Measurements from ENCODE around the gene PDCD1LG2. TPM values are rescaled to one million over a fixed set of nuclear protein-coding genes. Genes with fewer than 3 reads are reported as not detected.

Gene PDCD1LG2
- total and polyA plus RNA-seq, 5 donors from 2014 or later, result 0.85 to 2.5 (median 1.0) TPM; not detected in 1

DNA sequence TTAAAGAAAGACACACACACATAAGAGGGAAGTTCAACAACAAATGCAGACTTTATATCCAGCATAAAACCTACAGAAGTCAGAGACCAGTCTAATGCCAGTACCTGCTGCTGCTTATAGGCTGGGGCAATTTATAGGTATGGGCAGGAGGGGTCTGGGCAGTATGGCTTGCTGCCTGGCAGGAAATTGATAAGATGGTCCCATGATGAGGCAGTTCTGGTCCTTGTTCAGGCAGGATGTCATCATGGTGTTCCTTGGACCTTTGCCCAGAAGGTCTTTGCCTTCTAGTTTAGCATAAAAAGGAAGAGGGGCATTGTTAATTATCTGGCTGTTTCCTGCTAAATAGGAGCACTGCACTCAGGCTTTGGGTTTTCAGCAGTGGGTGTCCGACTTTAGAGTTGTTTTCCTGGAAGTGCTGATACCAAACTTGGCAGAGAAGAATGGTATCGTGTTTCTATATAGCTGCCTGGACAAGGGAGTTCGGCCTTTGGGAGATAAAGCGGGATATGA, 10.4 kb upstream of the PDCD1LG2 start:
- Histone ChIP-seq H3K36me3 (ENCODE audit: control insufficient read depth, insufficient read depth, low read length) (no peaks in the 10 kb centered on the region), H3K9me3 (ENCODE audit: control insufficient read depth in 2 of 2, low read length in 2 of 2) (no peaks in the 10 kb centered on the region), H3K4me1 (ENCODE audit: control insufficient read depth, insufficient read depth, low read length, poor library complexity, severe bottlenecking) (no peaks in the 10 kb centered on the region), H3K4me3 (ENCODE audit: low read depth, low read length) (no peak overlapping the region), H3K27me3 (ENCODE audit: control insufficient read depth, insufficient read depth, low read length) (no peaks in the 10 kb centered on the region), H3K27ac (ENCODE audit: insufficient read depth, low read length, poor library complexity, severe bottlenecking) (no peak overlapping the region)
- Mint-ChIP-seq H3K27ac (no peak overlapping the region), H3K4me3 (no peak overlapping the region), H3K9me3 (peaks cover 0 to 13% (median 3%) of the 10 kb centered on the region in 7 donors), H3K4me1 (peaks cover 0 to 13% (median 3%) of the 10 kb centered on the region in 4 donors), H3K27me3 (peaks cover 8% of the 10 kb centered on the region), H3K36me3 (no peaks in the 10 kb centered on the region)
- ATAC-seq (ENCODE audit: low read depth in 2 of 2) (no peak), DNase-seq (no peak)

- Mint-ChIP-seq H3K9me3 (peaks cover 0 to 13% (median 3%) of the 10 kb centered on the region in 7 donors), H3K36me3 (no peaks in the 10 kb centered on the region), H3K4me1 (peaks cover 0 to 15% (median 5%) of the 10 kb centered on the region in 4 donors), H3K4me3 (no peak overlapping the region), H3K27me3 (peaks cover 8% of the 10 kb centered on the region), H3K27ac (no peak overlapping the region)
- Histone ChIP-seq H3K4me3 (ENCODE audit: low read depth, low read length) (no peak overlapping the region), H3K9me3 (ENCODE audit: control insufficient read depth in 2 of 2, low read length in 2 of 2) (no peaks in the 10 kb centered on the region), H3K36me3 (ENCODE audit: control insufficient read depth, insufficient read depth, low read length) (no peaks in the 10 kb centered on the region), H3K4me1 (ENCODE audit: control insufficient read depth, insufficient read depth, low read length, poor library complexity, severe bottlenecking) (no peaks in the 10 kb centered on the region), H3K27ac (ENCODE audit: insufficient read depth, low read length, poor library complexity, severe bottlenecking) (no peak overlapping the region), H3K27me3 (ENCODE audit: control insufficient read depth, insufficient read depth, low read length) (no peaks in the 10 kb centered on the region)
- DNase-seq (no peak), ATAC-seq (ENCODE audit: low read depth in 2 of 2) (no peak)
Observed at GRCh38 chr9:5500441-5501235, 9.7 kb upstream of the PDCD1LG2 start.

- no peak for ATAC-seq (ENCODE audit: low read depth in 2 of 2)
- H3K27me3 ChIP-seq (ENCODE audit: control insufficient read depth, insufficient read depth, low read length), result no peaks in the 10 kb centered on the region
Observed at GRCh38 chr9:5502553-5502952, 7.8 kb upstream of the PDCD1LG2 start.

DNA sequence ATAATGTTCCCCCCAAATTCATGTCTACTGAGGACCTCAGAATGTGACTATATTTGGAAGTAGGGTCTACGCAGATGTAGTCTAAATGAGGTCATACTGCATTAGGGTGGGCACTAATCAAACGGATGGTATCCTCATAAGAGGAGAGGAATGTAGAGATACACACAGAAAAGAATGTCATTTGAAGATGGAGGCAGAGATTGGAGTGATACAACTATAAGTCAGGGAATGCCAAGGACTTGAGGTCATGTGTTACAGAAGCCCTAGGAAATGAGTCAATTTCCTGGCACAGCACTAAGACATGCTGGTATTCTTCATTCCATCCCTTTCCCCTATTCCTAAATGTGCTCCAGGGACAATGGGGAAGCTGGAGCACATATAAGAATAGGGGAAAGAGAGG, 758 bp upstream of the PDCD1LG2 start:
- H3K4me3 Mint-ChIP-seq, result peak overlapping the region in 2 of 4 donors; percentile 27 to 70
- no peak for ATAC-seq (ENCODE audit: low read depth in 2 of 2)
- H3K36me3 Mint-ChIP-seq, result peaks cover 3% of the 10 kb centered on the region
- no peaks in the 10 kb centered on the region for H3K9me3 ChIP-seq (ENCODE audit: control insufficient read depth in 2 of 2, low read length in 2 of 2)
- peak overlapping the region; percentile 85 to 95 (median 91) for H3K27ac Mint-ChIP-seq
- H3K36me3 ChIP-seq (ENCODE audit: control insufficient read depth, insufficient read depth, low read length), result no peaks in the 10 kb centered on the region
- H3K27me3 ChIP-seq (ENCODE audit: control insufficient read depth, insufficient read depth, low read length), result no peaks in the 10 kb centered on the region
- H3K4me1 Mint-ChIP-seq, result peaks cover 16 to 43% (median 35%) of the 10 kb centered on the region in 4 donors
- H3K27ac ChIP-seq (ENCODE audit: insufficient read depth, low read length, poor library complexity, severe bottlenecking), result no peak overlapping the region
- peaks cover 0 to 4% (median 1%) of the 10 kb centered on the region in 7 donors for H3K9me3 Mint-ChIP-seq
- H3K27me3 Mint-ChIP-seq, result no peaks in the 10 kb centered on the region
- DNase-seq, result no peak
- no peak overlapping the region for H3K4me3 ChIP-seq (ENCODE audit: low read depth, low read length)
- peaks cover 15% of the 10 kb centered on the region for H3K4me1 ChIP-seq (ENCODE audit: control insufficient read depth, insufficient read depth, low read length, poor library complexity, severe bottlenecking)

More at GRCh38 chr9:5502553-5502952, 7.8 kb upstream of the PDCD1LG2 start:
- Mint-ChIP-seq H3K4me1 (peaks cover 0 to 15% (median 5%) of the 10 kb centered on the region in 4 donors), H3K9me3 (peaks cover 0 to 13% (median 3%) of the 10 kb centered on the region in 7 donors), H3K27me3 (peaks cover 4% of the 10 kb centered on the region), H3K36me3 (peaks cover 3% of the 10 kb centered on the region), H3K4me3 (no peak overlapping the region), H3K27ac (no peak overlapping the region)
- Histone ChIP-seq H3K9me3 (ENCODE audit: control insufficient read depth in 2 of 2, low read length in 2 of 2) (no peaks in the 10 kb centered on the region), H3K36me3 (ENCODE audit: control insufficient read depth, insufficient read depth, low read length) (no peaks in the 10 kb centered on the region), H3K4me3 (ENCODE audit: low read depth, low read length) (no peak overlapping the region), H3K4me1 (ENCODE audit: control insufficient read depth, insufficient read depth, low read length, poor library complexity, severe bottlenecking) (no peaks in the 10 kb centered on the region), H3K27ac (ENCODE audit: insufficient read depth, low read length, poor library complexity, severe bottlenecking) (no peak overlapping the region)
- no peak for DNase-seq

DNA sequence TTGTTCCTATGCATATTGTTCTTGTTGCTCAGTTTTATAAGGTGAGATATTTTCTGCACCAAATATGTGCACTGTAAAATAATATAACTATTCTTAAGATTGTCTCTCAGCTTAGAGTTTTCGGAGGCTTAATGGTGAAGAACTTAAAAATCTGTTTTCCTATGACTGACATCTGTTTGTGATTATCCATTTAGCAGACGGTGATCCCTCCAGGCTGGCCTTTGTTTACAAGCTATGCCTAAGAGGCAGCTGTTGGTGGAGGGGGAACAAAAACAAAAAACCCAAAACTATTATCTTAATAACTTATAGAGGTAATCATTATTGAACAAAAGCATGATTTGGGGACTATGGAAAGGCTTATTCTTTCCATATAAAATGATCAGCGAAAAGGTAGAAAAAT, 658 bp downstream of the PDCD1LG2 start:
- peaks cover 10 to 43% (median 31%) of the 10 kb centered on the region in 4 donors for H3K4me1 Mint-ChIP-seq
- H3K4me3 Mint-ChIP-seq, result peak overlapping the region; percentile 27 to 86 (median 74)
- ATAC-seq (ENCODE audit: low read depth in 2 of 2) (no peak), DNase-seq (no peak)
- H3K36me3 Mint-ChIP-seq, result peaks cover 3% of the 10 kb centered on the region
- Histone ChIP-seq H3K36me3 (ENCODE audit: control insufficient read depth, insufficient read depth, low read length) (no peaks in the 10 kb centered on the region), H3K4me3 (ENCODE audit: low read depth, low read length) (peak overlapping the region; percentile 74), H3K9me3 (ENCODE audit: control insufficient read depth in 2 of 2, low read length in 2 of 2) (no peaks in the 10 kb centered on the region), H3K27me3 (ENCODE audit: control insufficient read depth, insufficient read depth, low read length) (no peaks in the 10 kb centered on the region), H3K4me1 (ENCODE audit: control insufficient read depth, insufficient read depth, low read length, poor library complexity, severe bottlenecking) (peaks cover 15% of the 10 kb centered on the region), H3K27ac (ENCODE audit: insufficient read depth, low read length, poor library complexity, severe bottlenecking) (peak overlapping the region; percentile 55)
- H3K27me3 Mint-ChIP-seq, result no peaks in the 10 kb centered on the region
- peak overlapping the region in 2 of 3 donors; percentile 85 to 95 for H3K27ac Mint-ChIP-seq
- peaks cover 0 to 1% (median 0%) of the 10 kb centered on the region in 7 donors for H3K9me3 Mint-ChIP-seq

DNA sequence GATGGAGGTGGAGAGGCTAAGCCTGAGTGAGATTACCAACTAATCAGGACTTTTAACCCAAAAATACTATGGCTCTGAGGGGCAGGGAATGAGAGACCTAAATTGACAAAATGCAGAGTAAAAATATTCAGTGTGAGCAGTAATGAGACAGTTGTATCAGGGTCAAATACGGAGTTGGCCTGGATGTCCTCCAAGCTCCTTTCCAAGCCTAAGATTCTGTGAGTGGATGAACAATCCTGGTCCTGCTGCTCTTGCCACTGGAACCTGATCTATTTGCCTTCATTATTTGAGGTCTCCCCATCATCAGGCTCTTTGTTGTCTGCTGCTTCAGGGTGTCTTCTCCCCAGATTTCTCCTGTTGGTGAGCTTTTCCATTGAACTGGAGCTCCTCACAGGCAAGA, 1.1 kb downstream of the PDCD1LG2 start:
- Histone ChIP-seq H3K9me3 (ENCODE audit: control insufficient read depth in 2 of 2, low read length in 2 of 2) (no peaks in the 10 kb centered on the region), H3K27me3 (ENCODE audit: control insufficient read depth, insufficient read depth, low read length) (no peaks in the 10 kb centered on the region), H3K36me3 (ENCODE audit: control insufficient read depth, insufficient read depth, low read length) (no peaks in the 10 kb centered on the region), H3K4me1 (ENCODE audit: control insufficient read depth, insufficient read depth, low read length, poor library complexity, severe bottlenecking) (peaks cover 15% of the 10 kb centered on the region), H3K27ac (ENCODE audit: insufficient read depth, low read length, poor library complexity, severe bottlenecking) (no peak overlapping the region), H3K4me3 (ENCODE audit: low read depth, low read length) (peak overlapping the region; percentile 74)
- no peaks in the 10 kb centered on the region for H3K27me3 Mint-ChIP-seq
- peak overlapping the region in 2 of 3 donors; percentile 7 to 70 for H3K27ac Mint-ChIP-seq
- no peaks in the 10 kb centered on the region for H3K9me3 Mint-ChIP-seq
- H3K36me3 Mint-ChIP-seq, result peaks cover 3% of the 10 kb centered on the region
- no peak for ATAC-seq (ENCODE audit: low read depth in 2 of 2)
- DNase-seq, result no peak
- peak overlapping the region; percentile 4 to 60 (median 36) for H3K4me3 Mint-ChIP-seq
- H3K4me1 Mint-ChIP-seq, result peaks cover 10 to 43% (median 31%) of the 10 kb centered on the region in 4 donors

- peak overlapping the region in 2 of 3 donors; percentile 7 to 27 for H3K27ac Mint-ChIP-seq
- H3K36me3 Mint-ChIP-seq, result peaks cover under 1% of the 10 kb centered on the region
- H3K9me3 Mint-ChIP-seq, result no peaks in the 10 kb centered on the region
Observed at GRCh38 chr9:5511935-5512580, 1.7 kb downstream of the PDCD1LG2 start.

More at GRCh38 chr9:5511935-5512580, 1.7 kb downstream of the PDCD1LG2 start:
- Histone ChIP-seq H3K9me3 (ENCODE audit: control insufficient read depth in 2 of 2, low read length in 2 of 2) (no peaks in the 10 kb centered on the region), H3K27me3 (ENCODE audit: control insufficient read depth, insufficient read depth, low read length) (no peaks in the 10 kb centered on the region), H3K27ac (ENCODE audit: insufficient read depth, low read length, poor library complexity, severe bottlenecking) (no peak overlapping the region), H3K36me3 (ENCODE audit: control insufficient read depth, insufficient read depth, low read length) (no peaks in the 10 kb centered on the region), H3K4me1 (ENCODE audit: control insufficient read depth, insufficient read depth, low read length, poor library complexity, severe bottlenecking) (peaks cover 15% of the 10 kb centered on the region), H3K4me3 (ENCODE audit: low read depth, low read length) (peak overlapping the region; percentile 74)
- no peak for ATAC-seq (ENCODE audit: low read depth in 2 of 2)
- DNase-seq, result no peak
- peak overlapping the region; percentile 4 to 60 (median 36) for H3K4me3 Mint-ChIP-seq
- no peaks in the 10 kb centered on the region for H3K27me3 Mint-ChIP-seq
- peaks cover 10 to 43% (median 31%) of the 10 kb centered on the region in 4 donors for H3K4me1 Mint-ChIP-seq

Data from CD4-positive, CD25-positive, alpha-beta regulatory T cell (primary cell).